Upper lobe of right lung (tissue), 1 donor: ENCODE data around the gene LINGO3. TPM values are rescaled to one million over a fixed set of nuclear protein-coding genes. Genes with fewer than 3 reads are reported as not detected.
A peak's percentile ranks its signal among the peaks of the same experiment; 100 is the strongest.

Experiments
- ATAC-seq: fragments of 200-7000 bp; cut with Tn5 transposase; one replicate; pipeline ENCODE4 v1.9.1; 2020; ENCODE audit warnings: mild to moderate bottlenecking, moderate library complexity
- DNase-seq: peaks from one replicate; pipeline ENCODE4 v3.0.0-alpha.2; 2020
- H3K27ac ChIP-seq: fragments of 200-600 bp; one replicate; pipeline ENCODE4 v1.8.0; 2022
- H3K27me3 ChIP-seq: fragments of 200-600 bp; one replicate; pipeline ENCODE4 v1.8.0; 2022; ENCODE audit warnings: mild to moderate bottlenecking
- H3K36me3 ChIP-seq: fragments of 200-600 bp; one replicate; pipeline ENCODE4 v1.8.0; 2022
- H3K4me1 ChIP-seq: fragments of 200-600 bp; one replicate; pipeline ENCODE4 v1.8.0; 2022
- H3K4me3 ChIP-seq: fragments of 200-600 bp; one replicate; pipeline ENCODE4 v1.8.0; 2022; ENCODE audit warnings: mild to moderate bottlenecking
- H3K9me3 ChIP-seq: fragments of 200-600 bp; one replicate; pipeline ENCODE4 v1.8.0; 2022
- intact Hi-C: fragments of 100-400 bp; cut with DNase I; formaldehyde crosslinking; loops from one replicate; pipeline ENCODE4 v1.11.0; 2022
- total RNA-seq: library from RNA; stranded (reverse); fragmentation: NEBNext Ultra II Directional; extraction: Animal tissue kit (Norgen Biotek cat#: 25700); gene quantifications from one replicate; pipeline ENCODE4 v1.2.1, GENCODE V29; 2021
- TF ChIP-seq, protein P1 (sequence below): fragments of 200-600 bp; IDR thresholded peaks from one replicate; pipeline ENCODE4 v1.8.0; 2022; ENCODE audit warnings: antibody characterized with exemption
- donor health status: DM: no; HTN: yes; CAD: no; lungs with severe emphysema.

The LINGO3 gene
- total RNA-seq, 1 donor from 2014 or later, result not detected

DNA sequence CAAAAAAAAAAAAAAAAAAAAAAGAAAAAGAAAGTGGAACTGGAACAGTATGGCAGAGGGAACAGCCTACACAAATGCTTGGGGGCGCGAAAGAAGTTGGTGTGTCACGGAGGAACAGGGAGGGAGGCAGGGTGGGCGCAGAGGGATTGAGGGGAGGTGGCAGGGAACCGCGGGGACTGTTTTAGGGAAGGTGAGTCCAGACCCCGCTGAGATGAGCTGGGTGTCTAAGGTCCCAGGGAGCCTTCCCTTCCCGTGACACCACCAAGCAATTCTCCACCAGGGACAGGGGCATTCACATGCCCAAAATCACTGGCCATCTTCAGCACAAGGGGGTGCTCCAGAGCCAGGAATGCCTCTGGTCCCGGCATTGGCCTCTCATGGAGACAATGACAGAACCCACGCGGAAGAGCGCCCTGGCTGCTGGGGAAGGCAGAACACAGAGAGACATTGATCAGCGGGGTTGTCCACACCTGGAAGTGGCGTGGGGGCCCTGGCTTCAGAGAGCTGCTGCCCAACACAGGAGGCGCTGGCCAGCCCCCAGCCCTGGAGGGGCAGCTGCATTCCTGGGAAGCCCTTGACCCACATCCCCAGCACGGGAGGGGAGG lies 32.9 kb downstream of the LINGO3 start:
- Histone ChIP-seq H3K27ac (no peak overlapping the region), H3K4me3 (no peak overlapping the region), H3K27me3 (no peaks in the 10 kb centered on the region), H3K9me3 (no peaks in the 10 kb centered on the region), H3K4me1 (peaks cover 42% of the 10 kb centered on the region), H3K36me3 (peaks cover 25% of the 10 kb centered on the region)
- intact Hi-C loops, result loop anchor here (5.0 kb wide), 1 partner anchor 38 kb away; the partner anchor contains the start of genes PLEKHJ1 and SF3A2
- TF ChIP-seq, protein P1, sequence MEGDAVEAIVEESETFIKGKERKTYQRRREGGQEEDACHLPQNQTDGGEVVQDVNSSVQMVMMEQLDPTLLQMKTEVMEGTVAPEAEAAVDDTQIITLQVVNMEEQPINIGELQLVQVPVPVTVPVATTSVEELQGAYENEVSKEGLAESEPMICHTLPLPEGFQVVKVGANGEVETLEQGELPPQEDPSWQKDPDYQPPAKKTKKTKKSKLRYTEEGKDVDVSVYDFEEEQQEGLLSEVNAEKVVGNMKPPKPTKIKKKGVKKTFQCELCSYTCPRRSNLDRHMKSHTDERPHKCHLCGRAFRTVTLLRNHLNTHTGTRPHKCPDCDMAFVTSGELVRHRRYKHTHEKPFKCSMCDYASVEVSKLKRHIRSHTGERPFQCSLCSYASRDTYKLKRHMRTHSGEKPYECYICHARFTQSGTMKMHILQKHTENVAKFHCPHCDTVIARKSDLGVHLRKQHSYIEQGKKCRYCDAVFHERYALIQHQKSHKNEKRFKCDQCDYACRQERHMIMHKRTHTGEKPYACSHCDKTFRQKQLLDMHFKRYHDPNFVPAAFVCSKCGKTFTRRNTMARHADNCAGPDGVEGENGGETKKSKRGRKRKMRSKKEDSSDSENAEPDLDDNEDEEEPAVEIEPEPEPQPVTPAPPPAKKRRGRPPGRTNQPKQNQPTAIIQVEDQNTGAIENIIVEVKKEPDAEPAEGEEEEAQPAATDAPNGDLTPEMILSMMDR, result peak; percentile 54
- DNase-seq (peak; percentile 82), ATAC-seq (peak; percentile 54)

GRCh38 chr19:2274185-2274711 lies 33.7 kb downstream of the LINGO3 start:
- Histone ChIP-seq H3K4me1 (peaks cover 42% of the 10 kb centered on the region), H3K9me3 (no peaks in the 10 kb centered on the region), H3K4me3 (peak overlapping the region; percentile 36), H3K27ac (peak overlapping the region; percentile 72), H3K27me3 (no peaks in the 10 kb centered on the region), H3K36me3 (peaks cover 25% of the 10 kb centered on the region)
- TF ChIP-seq, protein P1, result no peak
- DNase-seq (no peak), ATAC-seq (no peak)
- intact Hi-C loops, result loop anchor here (5.0 kb wide), 1 partner anchor 37 kb away; the partner anchor contains the start of genes PLEKHJ1 and SF3A2

GRCh38 chr19:2273356-2274184 lies 34.4 kb downstream of the LINGO3 start:
- DNase-seq (peak; percentile 89), ATAC-seq (peak; percentile 43)
- H3K4me3 ChIP-seq, result peak overlapping the region; percentile 36
- H3K27me3 ChIP-seq, result no peaks in the 10 kb centered on the region
- H3K36me3 ChIP-seq, result peaks cover 25% of the 10 kb centered on the region
- H3K9me3 ChIP-seq, result no peaks in the 10 kb centered on the region
- peaks cover 44% of the 10 kb centered on the region for H3K4me1 ChIP-seq
- peak overlapping the region; percentile 72 for H3K27ac ChIP-seq
- TF ChIP-seq, protein P1, result peak; percentile 96
- intact Hi-C loops, result loop anchor here (5.0 kb wide), 1 partner anchor 36 kb away; the partner anchor contains the start of genes PLEKHJ1 and SF3A2

DNA sequence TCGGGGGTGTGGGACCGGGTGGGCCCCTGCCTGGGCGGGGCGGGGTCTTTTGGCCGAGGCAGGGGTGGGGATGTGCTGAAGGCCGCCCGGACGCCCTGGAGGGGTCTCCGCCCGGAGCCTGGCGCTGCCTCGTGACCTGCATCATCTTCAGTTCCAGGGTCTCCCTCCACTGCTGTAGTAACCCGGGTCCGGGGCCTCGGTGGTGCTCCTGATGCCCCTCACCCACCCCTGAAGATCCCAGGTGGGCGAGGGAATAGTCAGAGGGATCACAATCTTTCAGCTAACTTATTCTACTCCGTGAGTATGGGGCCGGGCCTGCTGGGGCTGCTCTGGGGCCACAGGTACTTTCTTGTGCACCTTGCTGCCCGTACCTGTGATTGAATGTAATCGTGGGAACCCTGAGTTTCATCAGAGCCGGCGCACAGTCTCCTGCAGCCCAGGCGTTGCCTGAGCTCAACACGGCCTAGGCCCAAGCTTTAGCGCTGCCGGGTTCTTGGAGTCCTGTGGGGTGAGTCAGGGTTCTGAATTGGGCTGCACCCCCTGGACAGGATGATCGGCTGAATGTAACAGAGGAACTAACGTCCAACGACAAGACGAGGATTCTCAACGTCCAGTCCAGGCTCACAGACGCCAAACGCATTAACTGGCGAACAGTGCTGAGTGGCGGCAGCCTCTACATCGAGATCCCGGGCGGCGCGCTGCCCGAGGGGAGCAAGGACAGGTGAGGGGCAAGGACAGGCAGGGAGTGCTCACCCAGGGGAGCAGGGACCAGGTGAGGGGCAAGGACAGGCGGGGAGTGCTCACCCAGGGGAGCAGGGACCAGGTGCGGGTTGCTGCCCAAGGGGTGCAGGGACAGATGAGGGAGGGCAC lies 36.5 kb downstream of the LINGO3 start:
- Histone ChIP-seq H3K36me3 (peaks cover 25% of the 10 kb centered on the region), H3K9me3 (no peaks in the 10 kb centered on the region), H3K27ac (peak overlapping the region; percentile 98), H3K27me3 (no peaks in the 10 kb centered on the region), H3K4me1 (peaks cover 59% of the 10 kb centered on the region), H3K4me3 (peak overlapping the region; percentile 100)
- TF ChIP-seq, protein P1, result no peak
- no peak for ATAC-seq
- intact Hi-C loops, result loop anchor here (5.0 kb wide), 1 partner anchor 34 kb away; the partner anchor contains the start of genes PLEKHJ1 and SF3A2
- peak; percentile 67 for DNase-seq
